ENCODE measurements around the gene IER2.

DNA sequence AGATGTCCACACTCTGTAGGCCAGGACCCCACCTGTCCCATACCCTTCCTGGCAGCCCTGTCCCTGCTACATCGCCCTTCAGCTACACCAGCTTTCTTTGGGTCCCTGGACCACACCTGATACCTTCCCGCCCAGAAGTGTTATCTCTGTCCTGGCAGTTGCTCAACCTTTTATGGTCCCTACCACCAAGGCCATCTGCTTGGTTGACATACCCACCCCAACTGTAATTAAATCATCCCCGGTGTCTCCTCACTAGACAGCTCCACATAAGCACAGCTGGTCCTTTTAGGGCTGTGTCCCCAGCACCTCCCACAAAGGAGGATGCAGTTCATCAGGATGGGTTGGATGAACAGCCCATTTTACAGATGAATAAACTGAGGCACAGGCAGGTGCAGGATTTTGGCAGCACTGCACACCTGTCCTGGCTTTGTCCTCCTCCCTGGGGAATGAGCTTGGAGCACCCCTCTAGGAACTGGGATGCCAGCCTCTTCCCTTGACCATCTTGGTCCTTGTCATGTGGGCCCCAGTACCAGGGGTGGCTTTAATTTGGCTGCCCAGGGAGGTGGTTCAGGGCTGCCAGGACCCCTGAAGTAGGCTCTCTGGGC is 19.2 kb upstream of the IER2 start:
- TF ChIP-seq EZH2 (IDR thresholded peaks at IDR 0.05; ENCODE audit: insufficient read depth, poor library complexity, severe bottlenecking): no peak
- TF ChIP-seq EZH2phosphoT487 (IDR thresholded peaks at IDR 0.05; ENCODE audit: insufficient read depth, low read depth): no peak
